MM.1S (cell line): Measurements from ENCODE around the gene KCNQ1.

Experiments used
- DNase-seq: peaks from one replicate; pipeline ENCODE4 v3.0.0-alpha.2; 2015
- H2AFZ ChIP-seq: fragments of 300-600 bp; sonication (generic); 2 replicates; pipeline ENCODE4 v1.6.0; 2016; ENCODE audit warnings: antibody characterized with exemption, low read length
- H3F3A ChIP-seq: fragments of 300-600 bp; sonication (generic); 2 replicates; pipeline ENCODE4 v1.6.1; 2016; ENCODE audit warnings: mild to moderate bottlenecking, antibody characterized with exemption, low read length, moderate library complexity, mixed read lengths; ENCODE audit not compliant: insufficient read depth
- H3K27ac ChIP-seq: fragments of 300-600 bp; sonication (generic); 2 replicates; pipeline ENCODE4 v1.5.1; 2016; ENCODE audit warnings: mild to moderate bottlenecking, low read length
- H3K27me3 ChIP-seq: fragments of 300-600 bp; sonication (generic); replicated peaks from 2 replicates; pipeline ENCODE4 v1.6.0; 2016; ENCODE audit warnings: low read length; ENCODE audit not compliant: insufficient read depth
- H3K36me3 ChIP-seq: fragments of 300-600 bp; sonication (generic); replicated peaks from 2 replicates; pipeline ENCODE4 v1.6.1; 2016; ENCODE audit warnings: mild to moderate bottlenecking, low read length, mixed read lengths; ENCODE audit not compliant: insufficient read depth
- H3K4me1 ChIP-seq: fragments of 300-600 bp; sonication (generic); 2 replicates; pipeline ENCODE4 v1.6.1; 2016; ENCODE audit warnings: low read length, mixed read lengths
- H3K4me2 ChIP-seq: fragments of 300-600 bp; sonication (generic); 2 replicates; pipeline ENCODE4 v1.6.0; 2016; ENCODE audit warnings: low read depth, low read length
- H3K4me3 ChIP-seq: fragments of 300-600 bp; sonication (generic); 2 replicates; pipeline ENCODE4 v1.5.1; 2016; ENCODE audit warnings: low read length, mixed read lengths
- H3K79me2 ChIP-seq: fragments of 300-600 bp; sonication (generic); 2 replicates; pipeline ENCODE4 v1.6.1; 2016; ENCODE audit warnings: mixed run types, low read length, mixed read lengths
- H3K9ac ChIP-seq: fragments of 300-600 bp; sonication (generic); 2 replicates; pipeline ENCODE4 v1.6.1; 2016; ENCODE audit warnings: low read length, mixed read lengths
- H3K9me2 ChIP-seq: fragments of 300-600 bp; sonication (generic); replicated peaks from 2 replicates; pipeline ENCODE4 v1.6.1; 2016; ENCODE audit warnings: mild to moderate bottlenecking, low read length, mixed read lengths; ENCODE audit not compliant: insufficient read depth
- H3K9me3 ChIP-seq: fragments of 300-600 bp; sonication (generic); replicated peaks from 2 replicates; pipeline ENCODE4 v1.6.1; 2016; ENCODE audit warnings: mild to moderate bottlenecking, low read length, mixed read lengths; ENCODE audit not compliant: insufficient read depth
- H4K20me1 ChIP-seq: fragments of 300-600 bp; sonication (generic); 2 replicates; pipeline ENCODE4 v1.6.1; 2016; ENCODE audit warnings: mild to moderate bottlenecking, low read length, moderate library complexity, mixed read lengths; ENCODE audit not compliant: insufficient read depth
- CTCF ChIP-seq: fragments of 300-600 bp; sonication (generic); IDR thresholded peaks from 2 replicates; pipeline ENCODE4 v1.5.1; 2016; ENCODE audit warnings: antibody characterized with exemption, low read length, mixed read lengths
- EZH2 ChIP-seq: fragments of 300-600 bp; sonication (generic); optimal IDR thresholded peaks from 2 replicates; pipeline ENCODE3; 2017; ENCODE audit warnings: low read depth, mild to moderate bottlenecking, antibody characterized with exemption, low read length, mixed read lengths
- EZH2phosphoT487 ChIP-seq: fragments of 300-600 bp; sonication (generic); IDR thresholded peaks from 2 replicates; pipeline ENCODE4 v1.6.1; 2018; ENCODE audit warnings: antibody characterized with exemption, low read length

Gene KCNQ1

GRCh38 chr11:2587976-2588748 lies 143.4 kb downstream of the KCNQ1 start:
- Histone ChIP-seq H3K4me1 (no peaks in the 10 kb centered on the region), H3K9me2 (no peaks in the 10 kb centered on the region), H4K20me1 (no peaks in the 10 kb centered on the region), H3K9ac (no peak overlapping the region), H3K36me3 (no peaks in the 10 kb centered on the region), H3K27ac (no peak overlapping the region), H3K27me3 (no peaks in the 10 kb centered on the region), H3F3A (no peaks in the 10 kb centered on the region), H3K4me2 (no peak overlapping the region), H3K4me3 (no peak overlapping the region), H3K79me2 (no peaks in the 10 kb centered on the region), H2AFZ (no peak overlapping the region), H3K9me3 (no peaks in the 10 kb centered on the region)
- DNase-seq: no peak
- TF ChIP-seq EZH2: no peak

- Histone ChIP-seq H3K79me2 (no peaks in the 10 kb centered on the region), H3K27ac (no peak overlapping the region), H3K4me3 (no peak overlapping the region), H3K9me3 (no peaks in the 10 kb centered on the region), H3F3A (no peaks in the 10 kb centered on the region), H3K36me3 (no peaks in the 10 kb centered on the region), H3K9ac (no peak overlapping the region), H3K4me2 (no peak overlapping the region), H2AFZ (no peak overlapping the region), H3K4me1 (peaks cover 5% of the 10 kb centered on the region; the same call in 1 of the 2 replicates), H3K9me2 (no peaks in the 10 kb centered on the region), H4K20me1 (no peaks in the 10 kb centered on the region), H3K27me3 (no peaks in the 10 kb centered on the region)
- TF ChIP-seq EZH2: no peak
- no peak for DNase-seq
Observed at GRCh38 chr11:2588809-2589537, 144.2 kb downstream of the KCNQ1 start.

GRCh38 chr11:2589538-2589934 lies 144.7 kb downstream of the KCNQ1 start:
- no peak for DNase-seq
- no peaks in the 10 kb centered on the region for H3K27me3 ChIP-seq

More at GRCh38 chr11:2589538-2589934, 144.7 kb downstream of the KCNQ1 start:
- Histone ChIP-seq H3K79me2 (no peaks in the 10 kb centered on the region), H3K27ac (no peak overlapping the region), H3K4me1 (peaks cover 5% of the 10 kb centered on the region; the same call in 1 of the 2 replicates), H3K9me2 (no peaks in the 10 kb centered on the region), H2AFZ (no peak overlapping the region), H3K9me3 (no peaks in the 10 kb centered on the region), H4K20me1 (no peaks in the 10 kb centered on the region), H3K9ac (no peak overlapping the region), H3K36me3 (no peaks in the 10 kb centered on the region), H3K4me3 (no peak overlapping the region), H3F3A (no peaks in the 10 kb centered on the region), H3K4me2 (no peak overlapping the region)
- no peak for TF ChIP-seq EZH2phosphoT487
- no peak for TF ChIP-seq CTCF
- no peak for TF ChIP-seq EZH2
